Stomach (tissue), 9 donors: ENCODE measurements around the gene SLC36A1. TPM values are rescaled to one million over a fixed set of nuclear protein-coding genes. Genes with fewer than 3 reads are reported as not detected.

Experiments
- DNase-seq, 2 donors: peaks; one replicate each; pipeline versions ENCODE4 v3.0.0 to v3.0.0-alpha.2; 2013 to 2019
- H3K27ac ChIP-seq, 5 donors: fragments of 200-600 bp in 4 of 5; sonication (generic) in 4 of 5; one replicate each; pipeline ENCODE4 v1.5.1; 2013 to 2019; ENCODE audit warnings: mild to moderate bottlenecking in 1 of 5, moderate library complexity in 1 of 5
- H3K27me3 ChIP-seq, 3 donors: fragments of 200-600 bp; sonication (generic); one replicate each; pipeline ENCODE4 v1.5.1; 2017 to 2019; ENCODE audit warnings: mixed run types in 1 of 3
- H3K36me3 ChIP-seq, 4 donors: fragments of 200-600 bp; sonication (generic); 1 replicate in 3 of 4; 2 replicates in 1 of 4; pipeline ENCODE4 v1.5.1; 2016 to 2019
- H3K4me1 ChIP-seq, 4 donors: fragments of 200-600 bp; sonication (generic); one replicate each; pipeline ENCODE4 v1.5.1; 2016 to 2019
- H3K4me3 ChIP-seq, 4 donors: fragments of 200-600 bp; sonication (generic) in 3 of 4; one replicate each; pipeline ENCODE4 v1.5.1; 2016 to 2019; ENCODE audit warnings: mild to moderate bottlenecking in 1 of 4
- H3K9me3 ChIP-seq, 4 donors: fragments of 200-600 bp; sonication (generic); one replicate each; pipeline ENCODE4 v1.5.1; 2016 to 2019
- CTCF ChIP-seq, 7 experiments: fragments of 450-650 bp in 4 of 7; fragments of 200-600 bp in 3 of 7; sonication (generic) in 3 of 7; IDR thresholded peaks; one replicate each; pipeline ENCODE4 v1.5.1; 2016 to 2019; ENCODE audit warnings: antibody characterized with exemption in 7 of 7, control low read depth in 2 of 7, mild to moderate bottlenecking in 1 of 7
- EP300 ChIP-seq: sonication (generic); formaldehyde crosslinking; IDR thresholded peaks from one replicate; pipeline ENCODE4 v1.6.1; 2017; ENCODE audit warnings: antibody characterized with exemption
- POLR2A ChIP-seq, 4 donors: fragments of 450-650 bp; IDR thresholded peaks; one replicate each; pipeline ENCODE4 v1.6.1; 2016; ENCODE audit warnings: antibody characterized with exemption in 4 of 4, control low read depth in 2 of 4, mild to moderate bottlenecking in 1 of 4, moderate library complexity in 1 of 4
- POLR2AphosphoS5 ChIP-seq, 3 donors: sonication (generic); formaldehyde crosslinking; IDR thresholded peaks; one replicate each; pipeline ENCODE4 v1.6.1; 2016; ENCODE audit warnings: antibody characterized with exemption in 3 of 3
- WGBS, 5 donors: extraction: QIAGEN DNeasy Blood & Tissue Kit in 3 of 5; methylation state at CpG; one replicate each; pipeline versions ENCODE4 v1.1.5 to v1.1.7; 2013 to 2018; 5-methylcytosine and 5-hydroxymethylcytosine counted together
- intact Hi-C: fragments of 100-400 bp; cut with DNase I; formaldehyde crosslinking; loops from one replicate; pipeline ENCODE4 v1.15.1; 2023; ENCODE audit warnings: low total_unique reads
- polyA plus RNA-seq, 3 donors: library from polyadenylated mRNA; stranded (reverse); fragments of 200-250 nt; gene quantifications; one replicate each; pipeline ENCODE4 v1.2.3, GENCODE V29; 2013
- total RNA-seq, 5 donors: library from RNA; depleted of rRNA; stranded (reverse); fragments of >200 nt; gene quantifications; one replicate each; pipeline versions ENCODE4 v1.1.0 to v1.2.3, GENCODE V29; 2014 to 2016
- donor health status: healthy with polysubstance abuse.
- donor health status: Bipolar disorder and iron deficiency.
- donor health status: healthy.

SLC36A1 gene
- total and polyA plus RNA-seq, 8 donors, result 1.2 to 27.8 (median 6.2) TPM

DNA sequence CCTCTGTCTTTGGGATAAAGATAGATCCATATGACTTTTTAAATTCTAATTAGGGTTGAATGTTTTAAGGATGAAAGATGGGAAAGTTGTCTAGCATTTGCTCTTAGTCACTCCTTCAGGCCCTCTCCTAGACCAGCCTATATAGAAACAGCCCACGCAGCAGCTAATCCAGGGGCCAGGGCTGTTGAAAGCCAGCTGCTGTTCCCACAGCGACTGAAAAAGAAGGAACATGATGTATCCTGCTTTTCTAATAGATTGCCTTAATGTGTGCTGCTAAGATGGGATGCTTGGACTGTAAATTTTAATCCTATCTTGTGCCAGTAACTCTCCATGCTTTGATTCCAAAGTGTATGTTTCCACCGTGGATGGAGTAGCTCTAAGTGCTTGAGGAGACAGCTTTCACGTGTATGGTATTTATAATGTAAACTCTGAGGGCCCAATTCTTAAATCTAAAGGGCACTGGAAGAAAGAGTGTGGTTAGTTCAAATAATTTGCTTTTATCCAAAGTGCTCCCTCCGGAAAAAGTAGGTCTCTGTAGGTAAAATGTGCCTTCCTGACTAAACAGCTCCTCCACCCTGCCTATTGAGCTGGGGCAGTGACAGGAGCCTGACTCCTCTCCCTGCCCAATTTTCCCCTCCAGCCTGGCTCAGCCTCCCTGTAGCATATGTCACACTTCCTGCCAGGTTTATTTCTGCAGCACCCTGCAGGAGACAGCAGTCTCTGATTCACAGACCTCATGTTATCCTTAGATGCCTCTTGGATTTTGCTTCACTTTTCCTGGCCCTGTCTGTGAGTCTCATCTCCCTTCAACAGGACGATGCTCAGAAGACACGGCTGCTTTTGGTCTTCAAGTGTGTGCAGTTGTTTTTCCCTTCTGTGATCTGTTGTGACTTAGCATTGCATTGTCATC, 33.2 kb downstream of the SLC36A1 start:
- Histone ChIP-seq H3K9me3 (no peaks in the 10 kb centered on the region), H3K4me3 (no peak overlapping the region), H3K27ac (peak overlapping the region in 3 of 5 donors; percentile 25 to 61 (median 59)), H3K4me1 (peaks cover 0 to 15% (median 5%) of the 10 kb centered on the region in 4 donors), H3K36me3 (peaks cover 6 to 81% (median 75%) of the 10 kb centered on the region in 4 donors), H3K27me3 (no peaks in the 10 kb centered on the region)
- peak in 1 of 2 donors; percentile 54 for DNase-seq
- 55 to 79% (median 63%) methylated on average over 7 of the region's 7 CpGs for WGBS, 5 donors
- TF ChIP-seq EP300 (no peak), CTCF (IDR thresholded peaks at IDR 0.05) (no peak), POLR2A (IDR thresholded peaks at IDR 0.05) (no peak), POLR2AphosphoS5 (IDR thresholded peaks at IDR 0.05) (no peak)
- intact Hi-C loops, result no loop called here

GRCh38 chr5:151483176-151483575, 35.8 kb downstream of the SLC36A1 start:
- DNase-seq, result no peak
- WGBS, 5 donors, result 70 to 82% (median 72%) methylated on average over 3 of the region's 3 CpGs
- Histone ChIP-seq H3K27me3 (no peaks in the 10 kb centered on the region), H3K27ac (peak overlapping the region in 2 of 5 donors; percentile 7 to 57), H3K9me3 (no peaks in the 10 kb centered on the region), H3K4me1 (peaks cover 0 to 15% (median 5%) of the 10 kb centered on the region in 4 donors), H3K36me3 (peaks cover 8 to 82% (median 76%) of the 10 kb centered on the region in 4 donors), H3K4me3 (no peak overlapping the region)
- TF ChIP-seq CTCF (IDR thresholded peaks at IDR 0.05) (no peak), EP300 (no peak), POLR2AphosphoS5 (IDR thresholded peaks at IDR 0.05) (peak in 1 of 3 donors; percentile 17)
- intact Hi-C loops, result no loop called here

- Histone ChIP-seq H3K9me3 (no peaks in the 10 kb centered on the region), H3K27ac (peak overlapping the region in 1 of 5 donors; percentile 57), H3K4me3 (no peak overlapping the region), H3K4me1 (peaks cover 0 to 15% (median 5%) of the 10 kb centered on the region in 4 donors), H3K27me3 (no peaks in the 10 kb centered on the region), H3K36me3 (peaks cover 12 to 82% (median 77%) of the 10 kb centered on the region in 4 donors)
- intact Hi-C loops, result no loop called here
- no peak for TF ChIP-seq POLR2AphosphoS5 (IDR thresholded peaks at IDR 0.05)
- TF ChIP-seq EP300, result no peak
- no peak for TF ChIP-seq CTCF (IDR thresholded peaks at IDR 0.05)
- no peak for TF ChIP-seq POLR2A (IDR thresholded peaks at IDR 0.05)
- no peak for DNase-seq
- 70 to 90% (median 81%) methylated on average over 5 of the region's 5 CpGs for WGBS, 5 donors
Measured at GRCh38 chr5:151483647-151484046, 36.2 kb downstream of the SLC36A1 start.

GRCh38 chr5:151487544-151487943, 40.1 kb downstream of the SLC36A1 start:
- Histone ChIP-seq H3K27ac (no peak overlapping the region), H3K9me3 (no peaks in the 10 kb centered on the region), H3K27me3 (no peaks in the 10 kb centered on the region), H3K4me3 (no peak overlapping the region), H3K4me1 (no peaks in the 10 kb centered on the region), H3K36me3 (peaks cover 24 to 90% (median 80%) of the 10 kb centered on the region in 4 donors)
- no peak for DNase-seq
- no peak for TF ChIP-seq EP300
- no peak for TF ChIP-seq POLR2A (IDR thresholded peaks at IDR 0.05)
- no peak for TF ChIP-seq CTCF (IDR thresholded peaks at IDR 0.05)
- TF ChIP-seq POLR2AphosphoS5 (IDR thresholded peaks at IDR 0.05), result no peak
- intact Hi-C loops, result no loop called here
- WGBS, 5 donors, result 86 to 95% (median 90%) methylated on average over 7 of the region's 7 CpGs
